OCI-LY7 (cell line): ENCODE measurements around the gene URB2. TPM values are rescaled to one million over a fixed set of nuclear protein-coding genes. Genes with fewer than 3 reads are reported as not detected.

Experiments
- BruUV-seq: library from RNA; stranded (reverse); fragments of 400-500 nt; replicated peaks from 2 replicates; lab custom pipeline; 2021; lab: Mats Ljungman, UMichigan
- CTCF ChIA-PET: fragments of 300-600 bp; sonication (Branson Sonifier 250); formaldehyde crosslinking; loops from one replicate; lab custom pipeline; 2022; ENCODE audit warnings: antibody characterized with exemption; ENCODE audit not compliant: unreplicated experiment; lab: Charles Lee
- POLR2A ChIA-PET: fragments of 300-600 bp; sonication (Branson Sonifier 250); formaldehyde crosslinking; loops from one replicate; lab custom pipeline; 2022; ENCODE audit warnings: antibody characterized with exemption; lab: Charles Lee
- DNase-seq: peaks from one replicate; pipeline ENCODE4 v3.0.0-alpha.2; 2015; ENCODE audit warnings: low spot score
- H2AFZ ChIP-seq: fragments of 200-600 bp; sonication (generic), shearing (Covaris generic); 2 replicates; pipeline ENCODE4 v1.6.1; 2014; ENCODE audit warnings: mild to moderate bottlenecking, antibody characterized with exemption, low read length, moderate library complexity
- H3K27ac ChIP-seq: fragments of 200-600 bp; sonication (generic); 2 replicates; pipeline ENCODE4 v1.5.1; 2014; ENCODE audit warnings: mixed run types, low read depth, mild to moderate bottlenecking, moderate library complexity, low read length, inconsistent platforms; ENCODE audit not compliant: poor library complexity, severe bottlenecking
- H3K36me3 ChIP-seq: fragments of 200-600 bp; sonication (generic); 2 replicates; pipeline ENCODE4 v1.6.1; 2014; ENCODE audit warnings: mild to moderate bottlenecking, antibody characterized with exemption, low read length, moderate library complexity, mixed read lengths; ENCODE audit not compliant: insufficient read depth
- H3K4me1 ChIP-seq: fragments of 200-600 bp; sonication (generic); 2 replicates; pipeline ENCODE4 v1.5.1; 2014; ENCODE audit warnings: mild to moderate bottlenecking, low read length; ENCODE audit not compliant: insufficient read depth, poor library complexity, severe bottlenecking
- H3K4me2 ChIP-seq: fragments of 200-600 bp; sonication (generic); 2 replicates; pipeline ENCODE4 v1.6.1; 2014; ENCODE audit warnings: mild to moderate bottlenecking, low read length
- H3K4me3 ChIP-seq: fragments of 200-600 bp; sonication (generic); 2 replicates; pipeline ENCODE4 v1.5.1; 2014; ENCODE audit warnings: mild to moderate bottlenecking, low read depth, low read length; ENCODE audit not compliant: poor library complexity, severe bottlenecking
- H3K79me2 ChIP-seq: fragments of 200-600 bp; sonication (generic); 2 replicates; pipeline ENCODE4 v1.6.1; 2016; ENCODE audit warnings: low read depth, mild to moderate bottlenecking, low read length, moderate library complexity, mixed read lengths; ENCODE audit not compliant: insufficient read depth
- H3K9me2 ChIP-seq: fragments of 200-600 bp; sonication (generic); 2 replicates; pipeline ENCODE4 v1.6.1; 2016; ENCODE audit warnings: mild to moderate bottlenecking, low read length, mixed read lengths; ENCODE audit not compliant: insufficient read depth
- H3K9me3 ChIP-seq: fragments of 200-600 bp; sonication (generic); 2 replicates; pipeline ENCODE4 v1.6.1; 2014; ENCODE audit warnings: mild to moderate bottlenecking, mixed run types, low read length, mixed read lengths
- H4K20me1 ChIP-seq: fragments of 200-600 bp; sonication (generic); 2 replicates; pipeline ENCODE4 v1.6.1; 2014; ENCODE audit warnings: mild to moderate bottlenecking, antibody characterized with exemption, low read length, moderate library complexity, mixed read lengths; ENCODE audit not compliant: insufficient read depth
- CTCF ChIP-seq: fragments of 200-600 bp; sonication (generic); conservative IDR thresholded peaks from 2 replicates; pipeline ENCODE4 v1.5.1; 2014; ENCODE audit warnings: mild to moderate bottlenecking, antibody characterized with exemption, low read length, moderate library complexity, mixed read lengths
- EZH2phosphoT487 ChIP-seq: fragments of 200-600 bp; sonication (generic); IDR thresholded peaks from 2 replicates; pipeline ENCODE4 v1.6.1; 2018; ENCODE audit warnings: low read depth, borderline replicate concordance, mild to moderate bottlenecking, mixed run types, antibody characterized with exemption, low read length, moderate library complexity, mixed read lengths
- intact Hi-C: fragments of 100-400 bp; cut with micrococcal nuclease; formaldehyde crosslinking; loops from one replicate; pipeline ENCODE4 v1.10.0; 2022; ENCODE audit not compliant: unreplicated experiment
- total RNA-seq, 2 experiments: library from RNA; depleted of rRNA in 1 of 2; stranded (reverse); fragments of >200 nt in 1 of 2; shearing (Covaris generic) in 1 of 2; gene quantifications; 2 replicates each; pipeline ENCODE4 v1.2.3, GENCODE V29; 2014 to 2022

URB2 gene
- total RNA-seq, 2 experiments from 2014 or later = 25.1 to 30.2 TPM

- intact Hi-C loops = no loop called here
- Histone ChIP-seq H3K4me3 (no peak overlapping the region), H3K9me3 (no peaks in the 10 kb centered on the region), H3K27ac (no peak overlapping the region), H2AFZ (no peak overlapping the region; the same call in 1 of the 2 replicates), H3K4me2 (peak overlapping the region; percentile 44), H3K9me2 (no peaks in the 10 kb centered on the region), H3K36me3 (no peaks in the 10 kb centered on the region), H3K4me1 (peaks cover 11% of the 10 kb centered on the region), H4K20me1 (no peaks in the 10 kb centered on the region), H3K79me2 (no peaks in the 10 kb centered on the region)
- no TSS peak for BruUV-seq
- POLR2A ChIA-PET = interaction anchor here (0.6 to 1.2 kb wide), 4 partner anchors 16 to 116 kb away, joined by 3 to 5 read pairs (median 3); no protein-coding TSS in a partner anchor
- CTCF ChIA-PET = interaction anchor here (0.6 kb wide), 1 partner anchor 734 kb away, joined by 3 read pairs; no protein-coding TSS in a partner anchor
- TF ChIP-seq CTCF (no peak), EZH2phosphoT487 (no peak)
- DNase-seq = peak; percentile 36
Observed at GRCh38 chr1:229579059-229579673, 46.9 kb upstream of the URB2 start.

GRCh38 chr1:229581485-229581884, 44.6 kb upstream of the URB2 start:
- intact Hi-C loops = no loop called here
- BruUV-seq = no TSS peak
- TF ChIP-seq EZH2phosphoT487 = no peak
- H3K4me1 ChIP-seq = peaks cover 11% of the 10 kb centered on the region
- no peak overlapping the region for H2AFZ ChIP-seq
- H3K9me2 ChIP-seq = no peaks in the 10 kb centered on the region
- H3K4me2 ChIP-seq = no peak overlapping the region
- DNase-seq = no peak
- no peaks in the 10 kb centered on the region for H3K36me3 ChIP-seq
- H3K4me3 ChIP-seq = no peak overlapping the region
- CTCF ChIA-PET = no interaction called here
- no peak overlapping the region for H3K27ac ChIP-seq
- POLR2A ChIA-PET = interaction anchor here (0.9 kb wide), 1 partner anchor 43 kb away, joined by 3 read pairs; no protein-coding TSS in a partner anchor
- H3K79me2 ChIP-seq = no peaks in the 10 kb centered on the region
- H3K9me3 ChIP-seq = no peaks in the 10 kb centered on the region
- H4K20me1 ChIP-seq = no peaks in the 10 kb centered on the region

DNA sequence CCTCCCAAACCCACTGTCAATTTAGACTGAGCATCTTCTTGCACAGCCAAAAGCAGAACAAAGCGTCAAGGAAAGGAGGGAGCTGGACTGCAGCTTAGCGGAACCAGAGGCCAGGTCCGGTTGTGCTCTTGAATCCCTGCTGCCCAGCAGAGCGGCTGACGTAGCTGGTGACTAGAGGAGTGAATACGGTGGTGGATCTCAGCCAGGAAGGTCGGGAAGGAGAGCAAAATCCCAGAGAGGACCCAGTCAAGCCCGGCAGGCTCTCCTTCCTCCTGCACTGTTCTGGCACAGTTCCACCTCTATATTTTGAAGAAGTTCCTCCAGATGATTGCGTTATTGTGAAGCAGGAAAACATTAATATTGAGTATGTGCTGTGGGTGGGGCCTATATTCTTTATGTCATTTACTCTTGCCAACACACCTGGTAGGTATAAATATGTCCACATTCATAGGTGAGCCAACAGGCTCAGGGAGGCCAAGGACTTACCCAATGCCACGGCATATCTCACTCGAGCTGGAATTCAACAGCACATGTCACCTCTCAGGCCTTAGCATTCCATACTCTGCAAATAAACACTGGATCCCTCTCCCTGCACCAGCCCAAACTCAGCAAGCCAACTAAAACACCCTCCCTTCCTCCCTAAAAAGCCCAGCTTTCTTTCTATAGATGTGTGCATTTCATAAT, 43.9 kb upstream of the URB2 start:
- Histone ChIP-seq H3K27ac (no peak overlapping the region), H2AFZ (no peak overlapping the region), H3K9me2 (no peaks in the 10 kb centered on the region), H3K79me2 (no peaks in the 10 kb centered on the region), H3K9me3 (no peaks in the 10 kb centered on the region), H3K4me2 (no peak overlapping the region), H3K36me3 (no peaks in the 10 kb centered on the region), H4K20me1 (no peaks in the 10 kb centered on the region), H3K4me1 (peaks cover 11% of the 10 kb centered on the region), H3K4me3 (no peak overlapping the region)
- CTCF ChIA-PET = no interaction called here
- intact Hi-C loops = no loop called here
- no peak for TF ChIP-seq EZH2phosphoT487
- TF ChIP-seq CTCF = no peak
- no peak for DNase-seq
- POLR2A ChIA-PET = no interaction called here
- no TSS peak for BruUV-seq
